Anterior cingulate cortex (tissue), 58 donors: ENCODE results near the gene FAM221B.

Experiments
- DNase-seq, 58 donors: peaks; one replicate each; lab custom pipeline; 2025; lab: John Stamatoyannopoulos, UW

FAM221B gene

DNA sequence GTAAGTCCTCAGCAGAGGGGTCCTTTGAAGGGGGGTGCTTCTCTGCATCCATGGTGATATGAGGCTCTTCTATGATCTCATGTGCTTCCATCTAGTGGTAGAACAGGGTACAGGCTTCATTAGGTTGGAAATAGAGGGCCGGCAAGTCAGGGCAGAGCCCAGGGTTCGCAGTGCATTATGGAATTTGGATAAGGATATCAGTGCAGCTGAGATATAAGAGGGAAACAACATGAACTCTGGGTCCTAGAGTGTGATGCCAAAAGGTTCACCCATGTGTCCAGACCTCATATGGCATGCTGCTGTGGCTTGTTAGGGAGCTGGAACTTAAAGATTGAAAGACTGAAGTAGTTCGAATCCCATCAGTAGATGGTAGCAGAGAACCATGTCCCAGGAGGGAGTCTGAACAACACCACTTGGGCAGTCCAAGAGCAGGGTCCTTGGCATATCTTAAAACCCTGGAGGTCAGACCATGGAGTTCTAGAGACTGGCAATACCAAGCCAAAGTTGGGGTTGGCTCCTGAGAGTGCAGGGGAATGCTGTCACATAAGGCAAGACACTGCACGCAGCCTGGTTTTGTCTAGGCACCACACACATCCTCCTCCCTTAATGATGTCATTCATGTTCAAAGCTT, 2.3 kb downstream of the FAM221B start:
- DNase-seq, result peak in 14 of 58 donors; percentile 12 to 75 (median 29)

DNA sequence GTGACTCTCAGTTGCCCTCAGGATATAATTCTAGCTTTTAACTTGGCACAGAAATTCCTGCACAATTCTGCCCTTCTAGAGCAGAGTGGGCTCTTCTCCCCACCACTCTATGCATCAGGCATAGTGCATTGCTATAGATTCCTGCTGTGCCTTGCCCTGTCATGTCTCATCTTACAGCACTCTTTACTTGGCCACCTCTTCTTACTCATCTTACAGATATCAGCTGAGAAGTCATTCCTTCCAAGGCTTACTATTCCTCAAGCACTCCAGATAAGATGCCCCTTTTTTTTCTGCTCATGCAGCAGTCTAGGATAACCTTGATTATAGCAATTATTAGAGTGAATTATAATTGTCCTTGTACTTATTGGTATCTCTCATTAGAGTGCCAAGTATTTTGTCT, 5.6 kb downstream of the FAM221B start:
- no peak for DNase-seq

DNA sequence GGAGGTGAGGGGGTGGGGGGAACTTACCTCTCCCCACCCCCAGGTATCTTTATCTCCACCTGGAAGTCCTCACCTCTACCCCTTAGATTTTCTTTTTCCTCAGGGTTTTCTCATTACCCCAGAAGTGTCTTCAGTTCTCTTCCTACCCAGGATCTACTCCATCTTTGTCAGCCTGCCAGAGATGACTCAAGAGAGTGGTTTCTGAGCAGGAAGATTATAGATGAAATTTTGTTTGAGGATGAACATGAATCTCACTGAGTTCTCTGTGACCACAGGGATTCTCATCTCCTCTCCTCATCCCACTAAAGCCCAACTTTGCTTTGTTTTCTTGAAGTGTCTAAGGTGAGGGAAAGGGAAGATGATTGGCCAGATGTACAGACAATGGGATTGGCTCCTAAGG, 8.5 kb downstream of the FAM221B start:
- DNase-seq, result no peak

DNA sequence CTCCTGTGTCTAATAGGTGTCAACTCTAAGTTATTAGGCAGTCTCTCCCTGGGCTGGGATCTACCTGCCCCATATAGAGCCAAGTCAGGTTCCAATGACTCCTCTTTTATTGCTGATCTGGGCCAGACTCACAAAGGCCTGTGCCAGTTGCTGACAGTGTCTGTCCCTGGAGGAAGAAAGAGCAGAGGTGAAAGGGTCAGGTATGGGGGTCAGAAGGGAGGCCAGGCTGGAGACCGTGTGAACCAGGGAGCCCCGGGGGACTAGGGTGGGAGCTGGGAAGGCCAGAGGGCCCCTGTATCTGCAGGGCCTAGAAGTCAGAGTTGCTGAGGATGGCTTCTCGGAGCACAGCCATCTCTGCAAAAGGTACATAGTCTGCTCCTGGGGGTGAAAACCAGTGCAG, 10.2 kb downstream of the FAM221B start:
- DNase-seq, result no peak

DNA sequence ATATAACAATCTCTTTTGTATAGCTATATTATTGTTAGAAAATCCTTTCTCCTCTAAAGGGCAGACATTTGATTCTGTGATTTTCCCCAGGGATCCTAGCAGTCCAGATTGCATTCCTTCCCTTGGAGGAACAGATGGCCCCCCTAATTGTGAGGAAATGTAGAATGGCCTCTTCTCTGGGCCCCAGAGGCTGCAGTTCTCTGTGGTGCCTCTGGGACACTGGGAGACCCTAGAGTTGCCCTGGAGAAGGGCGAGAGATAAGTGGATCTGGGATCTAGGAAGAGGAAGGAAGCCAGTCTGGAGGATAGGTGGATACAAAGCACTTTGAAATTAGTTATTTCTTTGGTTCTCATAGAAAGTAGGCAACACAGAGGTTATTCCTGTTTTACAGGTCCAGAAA, 11.8 kb downstream of the FAM221B start:
- no peak for DNase-seq

DNA sequence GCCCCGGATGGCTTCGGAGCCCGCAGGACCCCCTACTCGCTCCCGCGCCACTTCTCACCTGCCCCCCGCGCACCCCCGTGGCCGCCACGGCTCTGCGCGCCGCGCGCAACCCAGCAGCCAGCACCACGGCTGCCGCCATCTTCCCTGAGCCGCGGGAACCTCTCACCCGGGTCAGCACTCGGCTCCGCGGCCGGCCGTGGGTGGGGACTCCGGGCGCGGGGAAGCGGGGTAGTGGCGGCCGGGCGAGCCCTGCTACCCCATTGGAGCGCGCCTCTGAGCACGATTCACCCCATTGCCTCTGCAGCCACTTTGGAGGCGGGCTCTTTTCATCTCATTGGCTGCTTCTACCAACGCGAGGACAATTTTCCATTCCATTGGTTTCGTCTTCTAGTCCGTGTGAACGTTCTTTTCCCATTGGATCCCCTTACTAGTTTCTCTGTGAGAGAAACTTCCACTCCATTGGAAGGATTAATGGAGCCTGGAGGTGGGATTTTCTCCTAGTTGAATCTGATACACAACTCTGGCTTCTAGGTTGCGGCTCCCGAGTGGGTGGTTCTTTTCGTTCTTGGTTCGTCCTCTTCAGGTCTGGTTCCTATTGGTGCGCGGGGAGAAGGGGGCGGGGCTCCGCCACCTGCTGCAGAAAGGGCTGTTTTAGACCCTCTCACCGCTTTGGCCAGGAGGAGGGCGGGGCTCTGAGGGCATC, 13.5 kb downstream of the FAM221B start, which contains the start of gene HINT2:
Gene HINT2, minus strand, starts transcription at position 202 of the 703 bp plus-strand sequence. Its CDS starts 63 bp downstream, at position 139.
- DNase-seq, result peak; percentile 75 to 100 (median 95)

DNA sequence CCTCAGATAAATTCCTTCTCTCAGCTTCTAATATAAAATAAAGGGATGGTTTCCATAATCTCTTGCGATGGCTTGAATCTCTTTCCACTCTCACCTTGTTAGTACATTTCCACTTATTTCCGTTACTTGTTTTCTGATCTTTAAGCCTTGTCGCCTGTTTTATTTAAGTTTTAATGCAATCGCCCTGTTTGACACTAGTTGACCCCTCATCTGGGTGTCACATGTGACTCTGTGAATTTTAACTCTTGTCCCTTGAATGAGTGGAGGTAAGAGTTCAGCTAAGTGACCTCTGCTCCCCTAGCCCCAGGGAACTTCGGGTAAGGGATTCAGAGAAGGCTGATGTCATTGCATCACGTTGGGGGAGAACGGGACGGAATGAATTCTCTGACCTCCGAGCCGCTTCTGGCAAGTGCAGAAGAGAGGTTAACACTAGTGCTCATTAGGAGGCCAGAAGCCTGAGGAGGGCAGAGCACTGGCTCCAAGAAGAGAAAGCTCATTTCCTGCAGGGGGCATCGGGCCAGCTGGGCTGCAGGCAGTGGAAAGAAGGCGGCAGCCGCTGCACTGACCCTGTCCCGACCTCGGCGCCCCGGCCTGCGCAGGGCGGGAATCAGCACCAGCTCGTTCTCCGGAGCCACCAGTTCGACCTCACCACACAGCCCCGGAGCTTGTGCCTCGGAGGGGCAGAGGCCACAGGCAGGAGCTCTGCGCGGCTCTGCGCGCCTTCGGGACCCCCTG, 14.3 kb downstream of the FAM221B start:
- DNase-seq, result peak in 43 of 58 donors; percentile 22 to 80 (median 62)

DNA sequence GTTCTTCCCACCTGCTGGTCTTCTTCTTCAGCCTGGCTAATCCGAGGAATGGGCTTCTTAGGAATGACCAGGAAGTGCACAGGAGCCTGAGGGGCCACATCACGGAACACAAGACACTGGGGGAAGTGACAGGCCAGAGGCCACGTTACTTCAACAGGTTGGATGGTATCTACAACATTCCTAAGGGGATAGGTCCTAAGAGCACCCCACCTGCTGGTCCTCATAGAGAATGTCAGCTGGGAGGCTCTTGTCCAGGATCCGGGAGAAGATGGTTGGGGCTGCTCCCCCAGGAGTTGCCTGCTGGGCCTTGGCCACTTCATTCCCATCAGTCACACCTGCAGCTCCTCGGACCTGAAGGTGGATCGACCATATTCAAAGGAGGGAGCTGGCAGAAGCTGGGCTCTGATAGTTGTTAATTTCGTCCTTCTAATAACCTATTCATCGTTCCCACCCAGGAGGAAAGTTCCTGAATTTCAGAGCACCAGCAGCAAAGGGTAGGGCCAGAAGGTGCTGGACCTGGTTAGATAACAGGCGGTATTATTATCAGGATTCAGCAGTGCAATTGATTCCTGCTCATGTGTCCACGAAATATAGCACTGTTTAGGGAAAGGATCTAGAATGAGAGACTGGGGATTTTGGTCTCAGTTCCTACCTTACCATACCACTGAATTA, 15.0 kb downstream of the FAM221B start:
- DNase-seq, result no peak

DNA sequence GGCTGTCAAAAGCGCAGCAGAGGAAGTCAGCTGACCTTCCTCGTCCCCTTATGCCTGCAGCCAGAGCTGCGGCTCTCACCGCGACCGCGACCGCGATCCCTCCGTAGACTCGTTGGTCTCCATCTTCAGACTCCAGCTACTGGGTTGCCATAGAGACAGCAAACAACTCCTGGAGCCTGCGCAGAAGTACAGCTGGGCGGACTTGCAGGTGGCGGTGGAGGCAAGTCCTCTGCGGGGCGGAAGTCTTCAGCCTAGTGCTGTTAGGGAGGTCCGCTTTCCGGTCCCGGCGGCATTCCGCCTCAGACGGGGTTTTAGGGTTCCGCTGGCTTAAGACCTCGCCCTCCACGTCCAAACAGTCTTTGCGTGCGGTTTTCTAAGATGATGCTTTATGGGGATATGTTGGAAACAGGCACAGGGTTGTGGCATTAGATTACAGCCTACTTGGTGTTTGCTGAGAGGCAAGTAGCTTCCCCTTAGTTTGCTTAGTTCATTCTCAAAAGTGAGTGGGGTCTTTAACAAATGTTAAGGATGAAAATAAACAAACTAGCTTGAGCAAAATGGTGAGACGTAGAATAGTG, 16.4 kb downstream of the FAM221B start, which contains the start of gene SPAG8:
Gene SPAG8, minus strand, starts transcription at position 238 of the 578 bp plus-strand sequence. Its CDS starts 115 bp downstream, at position 123.
- peak; percentile 63 to 98 (median 91) for DNase-seq

DNA sequence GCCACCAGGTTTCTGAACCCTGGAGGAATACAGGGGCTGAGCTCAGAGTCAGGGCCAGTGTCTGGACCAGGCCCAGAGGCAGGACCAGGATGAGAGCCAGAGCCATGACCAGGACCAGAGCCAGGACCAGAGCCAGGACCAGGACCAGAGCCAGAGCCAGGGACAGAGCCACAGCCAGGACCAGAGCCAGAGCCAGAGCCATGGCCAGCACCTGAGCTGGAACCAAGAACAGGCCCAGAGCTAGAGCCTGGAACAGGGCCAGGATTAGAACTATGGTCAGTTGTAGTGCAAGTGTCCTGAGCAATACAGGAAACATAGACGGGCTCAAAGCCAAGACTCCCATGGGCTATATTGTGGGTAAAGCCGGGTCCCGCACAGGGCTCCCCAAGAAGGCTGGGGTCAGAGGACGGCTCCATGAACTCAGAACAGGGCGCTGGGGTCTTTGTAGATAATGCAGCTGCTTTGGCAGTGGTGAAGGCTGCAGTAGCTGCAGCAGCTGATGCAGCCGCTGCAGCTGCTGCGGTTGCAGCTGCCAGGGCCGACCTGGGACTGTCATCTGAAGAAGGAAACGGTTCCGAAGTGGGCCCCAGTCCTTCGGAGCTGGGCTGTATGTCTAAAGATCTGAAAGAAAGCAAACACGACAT, 17.0 kb downstream of the FAM221B start:
- peak in 29 of 58 donors; percentile 12 to 70 (median 33) for DNase-seq

DNA sequence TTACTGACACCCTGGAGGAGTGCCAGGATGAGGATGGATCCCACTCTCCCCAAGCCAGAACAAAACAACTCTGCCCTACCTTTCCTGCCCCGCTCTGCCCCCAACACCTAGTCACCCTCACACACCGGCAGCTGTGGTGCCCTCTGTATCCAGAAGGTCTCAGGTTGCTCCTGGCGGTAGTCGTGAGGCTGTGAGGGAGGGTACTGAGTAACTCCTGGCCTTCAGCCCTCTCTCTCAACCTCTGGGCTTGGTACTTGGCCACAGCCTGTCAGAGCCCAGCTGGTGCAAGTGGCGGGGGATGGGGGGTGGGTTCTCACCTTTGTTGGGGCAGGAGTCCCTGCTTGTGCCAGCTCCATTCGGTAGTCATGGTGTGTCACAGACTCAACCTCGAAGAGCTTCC, 18.4 kb downstream of the FAM221B start:
- no peak for DNase-seq

DNA sequence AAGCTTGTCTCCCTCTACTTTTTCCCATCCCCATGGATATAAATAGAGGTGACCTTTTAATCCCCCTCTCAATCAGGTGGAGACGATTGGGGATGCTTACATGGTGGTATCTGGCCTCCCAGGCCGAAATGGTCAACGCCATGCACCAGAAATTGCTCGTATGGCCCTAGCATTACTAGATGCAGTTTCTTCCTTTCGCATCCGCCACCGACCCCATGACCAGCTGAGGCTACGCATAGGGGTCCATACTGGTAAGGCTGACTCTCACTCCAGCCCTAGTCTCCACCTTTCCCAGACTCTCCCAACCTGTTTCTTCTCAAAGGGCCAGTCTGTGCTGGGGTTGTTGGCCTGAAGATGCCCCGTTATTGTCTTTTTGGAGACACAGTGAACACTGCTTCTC, 20.1 kb downstream of the FAM221B start:
- DNase-seq, result no peak

DNA sequence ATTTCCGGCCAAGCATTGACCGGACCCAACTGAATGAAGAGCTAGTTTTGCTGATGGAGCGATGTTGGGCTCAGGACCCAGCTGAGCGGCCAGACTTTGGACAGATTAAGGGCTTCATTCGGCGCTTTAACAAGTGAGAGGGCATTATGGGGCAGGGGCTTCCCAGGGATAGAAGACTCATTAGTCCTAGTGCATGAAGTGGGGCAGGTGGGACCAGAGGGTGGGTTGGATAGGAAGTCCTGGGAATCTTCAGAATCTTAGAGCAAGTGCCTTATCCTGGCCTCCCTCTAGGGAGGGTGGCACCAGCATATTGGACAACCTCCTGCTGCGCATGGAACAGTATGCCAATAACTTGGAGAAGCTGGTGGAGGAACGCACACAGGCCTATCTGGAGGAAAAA, 22.4 kb downstream of the FAM221B start:
- DNase-seq, result no peak

DNA sequence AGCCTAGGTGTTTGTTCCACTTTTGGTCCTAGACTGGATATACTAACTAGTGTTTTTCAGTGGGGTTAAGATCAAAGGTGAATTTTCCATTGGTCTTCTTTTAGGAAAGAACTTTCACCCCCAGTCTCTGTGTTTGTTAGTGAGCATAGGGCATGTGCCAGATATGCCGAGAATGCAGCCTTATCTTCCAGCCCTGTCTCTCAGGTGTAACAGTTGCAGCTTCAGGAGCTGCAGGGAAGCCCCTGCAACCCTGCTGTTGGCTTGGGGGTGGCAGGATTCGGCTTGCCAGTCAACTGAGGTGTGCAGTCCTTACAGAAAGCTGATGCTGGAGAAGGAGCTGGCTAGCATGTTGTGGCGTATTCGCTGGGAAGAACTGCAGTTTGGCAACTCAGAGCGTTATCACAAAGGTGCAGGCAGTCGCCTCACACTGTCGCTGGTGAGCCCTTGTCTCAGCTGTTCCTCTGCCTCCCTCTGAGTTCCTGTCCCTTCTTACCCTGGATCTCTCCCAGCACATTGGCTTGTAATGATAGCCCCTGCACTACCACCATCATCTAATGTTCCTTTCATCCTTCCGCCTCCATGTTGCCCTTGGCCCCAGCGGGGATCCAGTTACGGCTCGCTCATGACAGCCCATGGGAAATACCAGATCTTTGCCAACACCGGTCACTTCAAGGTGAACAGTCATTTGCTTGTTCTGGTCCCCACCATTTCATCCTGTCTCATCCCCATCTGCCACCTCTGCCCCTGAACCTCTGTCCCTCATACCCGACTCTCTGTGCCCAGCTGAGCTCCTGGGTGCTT, 27.0 kb downstream of the FAM221B start:
- DNase-seq, result no peak

DNA sequence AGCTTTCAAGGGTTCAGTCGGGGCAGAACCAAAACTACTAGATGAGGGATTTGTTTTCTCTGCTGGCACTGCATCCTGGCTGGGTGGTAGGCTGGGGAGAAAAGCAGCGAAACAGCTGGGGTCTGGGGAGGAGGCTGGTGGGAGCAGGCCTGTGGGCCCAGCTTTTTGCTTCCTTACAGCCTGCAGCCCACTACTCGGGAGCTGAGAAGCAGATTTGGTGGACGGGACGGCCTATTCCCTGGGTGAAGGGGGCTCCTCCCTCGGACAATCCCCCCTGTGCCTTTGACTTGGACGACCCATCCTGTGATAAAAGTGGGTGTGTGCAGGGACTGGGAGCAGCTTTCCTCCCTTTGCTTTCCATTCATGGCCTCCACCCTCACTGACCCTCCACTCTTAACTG, 28.0 kb downstream of the FAM221B start:
- no peak for DNase-seq

DNA sequence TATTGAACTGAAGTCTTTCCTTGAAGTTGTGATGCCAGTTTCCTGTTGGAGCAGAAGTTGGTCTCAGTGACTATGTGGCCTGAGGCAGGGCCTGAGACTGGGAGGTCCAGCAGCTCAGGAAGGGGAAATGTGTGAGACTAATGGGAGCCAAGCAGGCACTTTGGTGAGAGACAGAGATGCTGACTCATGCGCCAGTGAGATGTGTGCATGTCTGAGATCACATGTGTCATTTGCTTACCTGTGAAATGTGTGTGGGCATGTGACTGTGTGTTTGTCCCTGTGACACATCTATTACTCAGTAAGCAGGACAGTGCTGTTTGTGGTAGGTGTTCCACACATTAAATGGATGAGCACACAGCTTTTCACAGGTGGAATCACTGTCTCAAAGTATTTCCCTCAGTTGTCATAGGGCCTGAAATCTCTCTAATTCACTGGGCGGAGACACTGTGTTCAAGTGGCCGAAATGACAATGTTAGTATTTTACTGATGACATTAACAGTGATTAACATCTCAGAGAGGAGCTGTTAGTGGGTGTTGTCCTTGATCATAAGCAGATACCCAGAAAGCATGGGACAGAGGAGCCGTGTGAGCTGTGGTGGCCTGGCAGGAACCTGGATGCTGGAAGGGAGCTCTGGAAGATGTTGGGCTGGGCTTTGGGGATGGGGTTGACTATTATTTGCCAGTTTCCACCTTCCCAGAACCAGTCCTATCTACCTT, 29.7 kb downstream of the FAM221B start:
- no peak for DNase-seq

DNA sequence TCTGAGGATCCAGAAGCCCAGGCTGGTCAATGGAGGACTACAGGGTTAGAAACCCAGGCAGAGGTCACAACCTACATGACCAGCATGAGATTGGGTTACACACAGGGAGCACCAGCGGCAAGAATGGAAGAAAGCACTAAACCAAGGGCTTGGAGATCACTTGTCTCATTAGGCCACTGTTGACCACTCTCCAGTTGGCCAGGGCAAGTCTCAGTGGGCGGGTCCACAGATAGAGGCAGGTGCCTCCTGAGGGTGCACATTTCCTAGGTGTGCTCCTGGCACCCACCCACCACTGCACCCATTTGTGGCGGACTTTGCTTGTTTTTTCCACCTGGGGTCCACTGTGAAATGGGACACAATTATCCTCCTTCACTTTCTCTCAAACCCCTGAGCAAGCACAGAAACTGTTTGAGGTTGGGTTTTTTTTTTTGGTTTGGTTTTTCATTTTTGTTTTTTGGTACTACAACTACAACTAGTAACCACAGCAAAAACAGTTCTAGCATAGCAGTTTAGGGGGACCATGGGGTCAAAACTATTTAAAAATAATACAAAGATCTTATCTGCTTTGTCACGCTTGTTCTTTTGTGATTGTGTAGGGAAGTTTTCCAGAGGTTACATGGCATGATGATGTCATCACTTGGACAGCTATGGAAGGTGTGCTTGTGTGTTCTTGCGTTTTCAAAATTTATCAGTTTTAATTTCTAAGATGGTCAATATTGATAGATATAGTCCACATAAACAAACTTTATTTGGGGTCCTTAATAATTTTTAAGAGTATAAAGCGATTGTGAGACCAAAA, 31.0 kb downstream of the FAM221B start:
- DNase-seq, result no peak

DNA sequence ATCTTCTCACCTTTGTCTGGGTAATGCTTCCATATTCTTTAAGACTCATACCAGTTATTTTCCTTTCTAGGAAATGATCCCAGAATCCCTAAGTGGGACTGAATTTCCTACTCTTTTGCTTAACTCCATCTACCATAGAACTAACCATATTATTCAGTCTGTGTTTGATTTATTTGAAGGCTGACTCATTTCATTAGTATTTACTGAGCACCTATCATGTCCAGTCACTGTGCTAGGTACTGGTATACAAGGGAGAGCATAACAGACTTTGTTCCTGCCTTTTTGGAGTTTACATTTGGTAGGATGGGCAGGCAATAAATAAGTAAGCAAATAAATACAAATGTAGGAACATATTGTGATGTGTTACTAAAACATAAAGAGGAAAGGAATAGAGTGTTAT, 32.8 kb downstream of the FAM221B start:
- no peak for DNase-seq
